ENCODE results near the gene TOR2A. TPM values are rescaled to one million over a fixed set of nuclear protein-coding genes. Genes with fewer than 3 reads are reported as not detected.

The TOR2A gene
- total and polyA plus RNA-seq, 9 of the 15 experiments (the other 6 are each of a cell fraction or from before 2014, with no cell fraction given): 0.80 to 25.9 (median 11.1) TPM

- TF ChIP-seq MBD1 (CRISPR knock-in tag; IDR thresholded peaks at IDR 0.05): no peak
- no peak for TF ChIP-seq ZBTB1 (CRISPR knock-in tag; IDR thresholded peaks at IDR 0.05; ENCODE audit: borderline replicate concordance, low read depth)
These were observed 4.8 kb downstream of the TOR2A start (continued) for GRCh38 chr9:127730262-127730661.

DNA sequence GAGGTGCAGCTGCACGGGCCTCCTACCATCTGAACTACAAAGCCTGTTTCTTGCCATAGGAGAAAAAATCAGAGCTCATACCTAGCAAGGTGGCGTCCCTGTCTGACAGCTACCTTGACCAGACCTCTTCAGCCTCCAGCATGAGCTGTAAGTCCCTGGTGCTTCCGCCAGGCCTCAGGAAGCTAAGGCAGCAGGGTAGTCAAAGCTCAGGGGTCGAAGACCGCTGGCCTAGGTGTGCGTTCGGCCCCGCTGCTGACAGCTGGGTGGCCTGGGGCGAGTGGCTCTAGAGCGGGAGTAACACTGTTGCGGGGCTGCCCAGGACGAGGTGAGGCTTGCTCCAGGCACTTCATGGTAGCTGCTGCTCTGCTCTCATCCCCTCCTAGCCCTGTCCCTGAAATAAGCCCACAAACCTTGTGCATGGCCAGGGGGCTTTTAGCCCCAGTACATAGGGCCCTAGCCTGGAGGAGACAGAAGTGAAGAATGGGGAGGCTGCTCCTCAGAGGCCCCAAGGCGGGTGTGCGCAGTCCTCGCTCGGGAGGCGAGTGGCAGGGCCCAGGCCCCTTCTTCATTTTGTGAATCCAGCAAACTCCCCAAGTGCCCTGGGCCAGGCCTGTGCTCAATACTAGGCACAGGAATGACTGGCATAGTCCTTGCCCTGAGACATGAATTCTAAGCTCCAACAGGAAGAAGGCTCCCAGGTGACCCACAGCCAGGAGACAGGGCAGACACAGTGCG lies 5.4 kb downstream of the TOR2A start:
- H3K4me1 ChIP-seq (replicated peaks in 1 of 2; ENCODE audit: control insufficient read depth in 2 of 2, insufficient read depth in 2 of 2, low read length in 2 of 2): peaks cover 7 to 40% of the 10 kb centered on the region in 2 experiments
- H2AFZ ChIP-seq (ENCODE audit: low read depth, low read length): no peak overlapping the region
- no peaks in the 10 kb centered on the region; the same call in 1 of the 2 replicates for H4K20me1 ChIP-seq (replicated peaks; ENCODE audit: control insufficient read depth, insufficient read depth, low read length)
- POLR2A ChIA-PET: interaction anchor here (0.6 to 1.8 kb wide), 5 partner anchors 10 to 47 kb away, joined by 3 to 5 read pairs (median 4); partner anchors contain the start of gene PTRH1
- no peak for ATAC-seq
- intact Hi-C loops (cut with micrococcal nuclease) (loop anchor here (10.0 kb wide), 1 partner anchor 305 kb away; no protein-coding TSS in a partner anchor), in situ Hi-C loops (cut with MboI) (loop anchor here (10.0 kb wide), 1 partner anchor 135 kb away; no protein-coding TSS in a partner anchor)
- BruUV-seq (replicated peaks): no TSS peak
- H3K4me2 ChIP-seq (ENCODE audit: insufficient read depth, low read length): no peak overlapping the region
- no peak for TF ChIP-seq CBFA2T3 (IDR thresholded peaks at IDR 0.05)
- no peak for TF ChIP-seq SIN3A (IDR thresholded peaks at IDR 0.05; ENCODE audit: borderline replicate concordance in 2 of 2, control insufficient read depth in 1 of 2, low read depth in 2 of 2, low read length in 2 of 2)
- TF ChIP-seq CTCFL (IDR thresholded peaks at IDR 0.05; ENCODE audit: borderline replicate concordance, insufficient read depth, low read depth, low read length, poor library complexity, severe bottlenecking): no peak
- no peak for TF ChIP-seq CXXC5 (CRISPR knock-in tag; IDR thresholded peaks at IDR 0.05)
- TF ChIP-seq GTF2A2 (tag; IDR thresholded peaks at IDR 0.05): no peak
- TF ChIP-seq ZNF780A (CRISPR knock-in tag; IDR thresholded peaks at IDR 0.05): no peak
- TF ChIP-seq ESRRA (IDR thresholded peaks at IDR 0.05; ENCODE audit: borderline replicate concordance, low read depth): no peak
- H3K9ac ChIP-seq (ENCODE audit: insufficient read depth in 1 of 2, low read depth in 2 of 2, low read length in 2 of 2): peak overlapping the region in 1 of 2 experiments; percentile 41; a peak in 1 of 4 replicates
- 55% methylated on average over 16 of the region's 18 CpGs for WGBS (ENCODE audit: insufficient coverage, low coverage, missing lambda C conversion rate)
- H3K4me3 ChIP-seq: no peak overlapping the region
- DNase-seq (ENCODE audit: extremely low read depth in 1 of 4, low spot score in 3 of 4): no peak
- H3K36me3 ChIP-seq (ENCODE audit: control insufficient read depth, insufficient read depth, low read length): no peaks in the 10 kb centered on the region
- no peak for FAIRE-seq
- no peaks in the 10 kb centered on the region for H3K9me3 ChIP-seq (replicated peaks; ENCODE audit: control insufficient read depth, insufficient read depth, low read depth, low read length)
- H3K79me2 ChIP-seq (ENCODE audit: control insufficient read depth, insufficient read depth, low read length): peaks cover 4% of the 10 kb centered on the region; the same call in 2 of the 3 replicates
- CTCF ChIA-PET (ENCODE audit: low intra/inter-chr PET ratio): no interaction called here
- no peaks in the 10 kb centered on the region for H3K27me3 ChIP-seq (ENCODE audit: control insufficient read depth in 2 of 2, insufficient read depth in 2 of 2, low read length in 2 of 2)
- no peak overlapping the region for H3K27ac ChIP-seq (ENCODE audit: extremely low read depth, low read depth, low read length)
- H3K9me1 ChIP-seq (ENCODE audit: control insufficient read depth, insufficient read depth, low read length): no peaks in the 10 kb centered on the region
